CD8-positive, alpha-beta memory T cell (primary cell): ENCODE data around the gene SFT2D3. TPM values are rescaled to one million over a fixed set of nuclear protein-coding genes. Genes with fewer than 3 reads are reported as not detected.
"Not testable (repeated sequence)": the region's sequence is repeated elsewhere in the genome, so short reads cannot be mapped to it uniquely, and the experiment has no call there.

Source experiments
- CTCF ChIA-PET: fragments of 350-600 bp; sonication (Branson Sonifier 250); formaldehyde crosslinking; loops from one replicate; lab custom pipeline; 2021; ENCODE audit warnings: antibody characterized with exemption; lab: Charles Lee
- POLR2A ChIA-PET: fragments of 350-600 bp; sonication (Branson Sonifier 250); formaldehyde crosslinking; loops from one replicate; lab custom pipeline; 2021; ENCODE audit warnings: antibody characterized with exemption; lab: Charles Lee
- DNase-seq, 5 donors: peaks; one replicate each; pipeline versions ENCODE4 v3.0.0 to v3.0.0-alpha.2; 2020 to 2022; ENCODE audit warnings: mixed read lengths in 1 of 5
- H3K27ac ChIP-seq: one replicate; pipeline ENCODE4 v1.7.0; 2013; ENCODE audit warnings: low read depth, mild to moderate bottlenecking, low read length, moderate library complexity
- H3K27me3 ChIP-seq: 2 replicates; pipeline ENCODE4 v1.7.0; 2013; ENCODE audit warnings: low read length, mild to moderate bottlenecking; ENCODE audit not compliant: insufficient read depth, poor library complexity, severe bottlenecking
- H3K36me3 ChIP-seq: 2 replicates; pipeline ENCODE4 v1.7.0; 2013; ENCODE audit warnings: mild to moderate bottlenecking, low read length, moderate library complexity; ENCODE audit not compliant: insufficient read depth
- H3K4me1 ChIP-seq: 2 replicates; pipeline ENCODE4 v1.7.0; 2013; ENCODE audit warnings: mild to moderate bottlenecking, low read length, moderate library complexity; ENCODE audit not compliant: insufficient read depth
- H3K4me3 ChIP-seq: 2 replicates; pipeline ENCODE4 v1.7.0; 2013; ENCODE audit warnings: mild to moderate bottlenecking, low read length
- H3K9me3 ChIP-seq: 2 replicates; pipeline ENCODE4 v1.7.0; 2013; ENCODE audit warnings: mild to moderate bottlenecking, low read length
- H3K27ac Mint-ChIP-seq, 8 donors: one replicate each; pipeline ENCODE4 v1.8.0; 2020 to 2021; ENCODE audit warnings: mixed read lengths in 8 of 8, mild to moderate bottlenecking in 6 of 8, inconsistent platforms in 3 of 8, moderate library complexity in 3 of 8
- H3K27me3 Mint-ChIP-seq, 2 donors: one replicate each; pipeline ENCODE4 v1.8.0; 2020 to 2021; ENCODE audit warnings: mixed read lengths in 2 of 2, mild to moderate bottlenecking in 1 of 2, moderate library complexity in 1 of 2
- H3K36me3 Mint-ChIP-seq, 3 donors: one replicate each; pipeline ENCODE4 v1.8.0; 2020 to 2021; ENCODE audit warnings: mixed read lengths in 3 of 3, inconsistent platforms in 1 of 3, mild to moderate bottlenecking in 1 of 3
- H3K4me1 Mint-ChIP-seq, 3 donors: one replicate each; pipeline ENCODE4 v1.8.0; 2020 to 2021; ENCODE audit warnings: mixed read lengths in 3 of 3, inconsistent platforms in 1 of 3, mild to moderate bottlenecking in 1 of 3
- H3K4me3 Mint-ChIP-seq, 7 donors: one replicate each; pipeline ENCODE4 v1.8.0; 2020 to 2021; ENCODE audit warnings: mixed read lengths in 7 of 7, mild to moderate bottlenecking in 6 of 7, moderate library complexity in 4 of 7, inconsistent platforms in 2 of 7
- H3K9me3 Mint-ChIP-seq, 5 donors: one replicate each; pipeline ENCODE4 v1.8.0; 2020 to 2022; ENCODE audit warnings: mixed read lengths in 5 of 5, mild to moderate bottlenecking in 3 of 5, moderate library complexity in 2 of 5, inconsistent platforms in 1 of 5
- polyA plus RNA-seq: library from polyadenylated mRNA; unstranded; fragments of 300-500 nt; fragmentation: Illumina TruSeq; gene quantifications from one replicate; pipeline ENCODE4 v1.2.3, GENCODE V29; 2021
- total RNA-seq, 2 experiments: library from RNA; stranded (reverse); gene quantifications; one replicate each; pipeline ENCODE4 v1.2.3, GENCODE V29; 2021

SFT2D3 gene
- total and polyA plus RNA-seq, 3 experiments from 2014 or later: 0.31 to 5.5 (median 4.6) TPM

GRCh38 chr2:127740665-127741288 lies 39.5 kb downstream of the SFT2D3 start:
- Mint-ChIP-seq H3K27me3 (peaks cover 0 to 2% of the 10 kb centered on the region in 2 donors), H3K4me3 (no peak overlapping the region), H3K36me3 (peaks cover 4 to 64% (median 26%) of the 10 kb centered on the region in 3 donors), H3K27ac (peak overlapping the region in 3 of 8 donors; percentile 6 to 62 (median 10)), H3K4me1 (peaks cover 22 to 30% (median 26%) of the 10 kb centered on the region in 3 donors), H3K9me3 (no peaks in the 10 kb centered on the region)
- no peaks in the 10 kb centered on the region for H3K9me3 ChIP-seq
- H3K4me3 ChIP-seq: no peak overlapping the region
- H3K4me1 ChIP-seq: no peaks in the 10 kb centered on the region
- CTCF ChIA-PET: no interaction called here
- no peak overlapping the region for H3K27ac ChIP-seq
- POLR2A ChIA-PET: no interaction called here
- DNase-seq: no peak
- no peaks in the 10 kb centered on the region for H3K27me3 ChIP-seq
- no peaks in the 10 kb centered on the region for H3K36me3 ChIP-seq

GRCh38 chr2:127743477-127744026 lies 42.3 kb downstream of the SFT2D3 start:
- Mint-ChIP-seq H3K4me1 (peaks cover 15 to 16% (median 16%) of the 10 kb centered on the region in 3 donors), H3K4me3 (no peak overlapping the region), H3K9me3 (no peaks in the 10 kb centered on the region), H3K27me3 (no peaks in the 10 kb centered on the region), H3K27ac (peak overlapping the region in 3 of 8 donors; percentile 12 to 42 (median 13)), H3K36me3 (peaks cover 0 to 58% (median 25%) of the 10 kb centered on the region in 3 donors)
- Histone ChIP-seq H3K27ac (no peak overlapping the region), H3K36me3 (no peaks in the 10 kb centered on the region), H3K4me3 (no peak overlapping the region), H3K4me1 (no peaks in the 10 kb centered on the region), H3K27me3 (no peaks in the 10 kb centered on the region), H3K9me3 (no peaks in the 10 kb centered on the region)
- POLR2A ChIA-PET: no interaction called here
- no peak for DNase-seq
- CTCF ChIA-PET: no interaction called here

- no peaks in the 10 kb centered on the region for H3K36me3 ChIP-seq
Observed at GRCh38 chr2:127747621-127748020, 46.3 kb downstream of the SFT2D3 start.

GRCh38 chr2:127749537-127749936 lies 48.2 kb downstream of the SFT2D3 start:
- H3K27ac ChIP-seq, H3K4me1 ChIP-seq, H3K36me3 ChIP-seq, H3K27me3 ChIP-seq, H3K27me3 Mint-ChIP-seq, H3K4me3 Mint-ChIP-seq, H3K9me3 Mint-ChIP-seq, H3K4me3 ChIP-seq, DNase-seq, H3K9me3 ChIP-seq, POLR2A ChIA-PET, CTCF ChIA-PET, H3K4me1 Mint-ChIP-seq: not testable (repeated sequence)
- Mint-ChIP-seq H3K27ac (peak overlapping the region in 4 of 8 donors; percentile 11 to 29 (median 14)), H3K36me3 (peaks cover 0 to 51% (median 20%) of the 10 kb centered on the region in 3 donors)

More at GRCh38 chr2:127747621-127748020, 46.3 kb downstream of the SFT2D3 start:
- H3K9me3 Mint-ChIP-seq: no peaks in the 10 kb centered on the region
- Histone ChIP-seq H3K4me1 (no peaks in the 10 kb centered on the region), H3K9me3 (no peaks in the 10 kb centered on the region), H3K4me3 (no peak overlapping the region), H3K27ac (no peak overlapping the region), H3K27me3 (no peaks in the 10 kb centered on the region)
- no peak overlapping the region for H3K4me3 Mint-ChIP-seq
- ChIA-PET POLR2A (no interaction called here), CTCF (no interaction called here)
- no peaks in the 10 kb centered on the region for H3K27me3 Mint-ChIP-seq
- H3K36me3 Mint-ChIP-seq: peaks cover 0 to 54% (median 20%) of the 10 kb centered on the region in 3 donors
- peaks cover 10 to 14% (median 14%) of the 10 kb centered on the region in 3 donors for H3K4me1 Mint-ChIP-seq
- no peak for DNase-seq
- H3K27ac Mint-ChIP-seq: peak overlapping the region in 2 of 8 donors; percentile 5 to 33

GRCh38 chr2:127753374-127753773 lies 52.1 kb downstream of the SFT2D3 start:
- H3K27ac Mint-ChIP-seq: peak overlapping the region in 1 of 8 donors; percentile 7
- no peaks in the 10 kb centered on the region for H3K9me3 Mint-ChIP-seq
- POLR2A ChIA-PET: interaction anchor here (1.3 kb wide), 1 partner anchor 13 kb away, joined by 3 read pairs; no protein-coding TSS in a partner anchor

GRCh38 chr2:127754186-127754585 lies 52.9 kb downstream of the SFT2D3 start:
- peak overlapping the region in 1 of 8 donors; percentile 91 for H3K27ac Mint-ChIP-seq
- Histone ChIP-seq H3K27ac (no peak overlapping the region), H3K36me3 (no peaks in the 10 kb centered on the region), H3K9me3 (no peaks in the 10 kb centered on the region), H3K4me3 (no peak overlapping the region), H3K4me1 (no peaks in the 10 kb centered on the region), H3K27me3 (no peaks in the 10 kb centered on the region)
- H3K4me1 Mint-ChIP-seq: peaks cover 4 to 5% (median 5%) of the 10 kb centered on the region in 3 donors
- peaks cover 0 to 38% (median 3%) of the 10 kb centered on the region in 3 donors for H3K36me3 Mint-ChIP-seq
- no peaks in the 10 kb centered on the region for H3K27me3 Mint-ChIP-seq
- ChIA-PET CTCF (no interaction called here), POLR2A (interaction anchor here (1.3 kb wide), 1 partner anchor 14 kb away, joined by 3 read pairs; no protein-coding TSS in a partner anchor)
- H3K4me3 Mint-ChIP-seq: no peak overlapping the region
- no peaks in the 10 kb centered on the region for H3K9me3 Mint-ChIP-seq
- DNase-seq: no peak

More at GRCh38 chr2:127753374-127753773, 52.1 kb downstream of the SFT2D3 start:
- H3K4me3 ChIP-seq: no peak overlapping the region
- H3K4me3 Mint-ChIP-seq: no peak overlapping the region
- CTCF ChIA-PET: no interaction called here
- H3K36me3 ChIP-seq: no peaks in the 10 kb centered on the region
- no peaks in the 10 kb centered on the region for H3K9me3 ChIP-seq
- no peak for DNase-seq
- peaks cover 0 to 39% (median 3%) of the 10 kb centered on the region in 3 donors for H3K36me3 Mint-ChIP-seq
- no peaks in the 10 kb centered on the region for H3K27me3 ChIP-seq
- H3K4me1 ChIP-seq: no peaks in the 10 kb centered on the region
- H3K4me1 Mint-ChIP-seq: peaks cover 5% of the 10 kb centered on the region in 3 donors
- H3K27ac ChIP-seq: no peak overlapping the region
- no peaks in the 10 kb centered on the region for H3K27me3 Mint-ChIP-seq

Other genes starting within 250 kb of the SFT2D3 start
- gene IWS1, start 175.0 kb upstream of the SFT2D3 start, total RNA-seq: 10 to 100 TPM; 49.9 to 53.7 TPM
- 33.1 TPM for gene IWS1, start 175.0 kb upstream of the SFT2D3 start, polyA plus RNA-seq
- gene MYO7B, start 165.8 kb upstream of the SFT2D3 start, total RNA-seq: not detected
- not detected for gene MYO7B, start 165.8 kb upstream of the SFT2D3 start, polyA plus RNA-seq
- gene GPR17, start 55.3 kb upstream of the SFT2D3 start, total RNA-seq: not detected
- gene GPR17, start 55.3 kb upstream of the SFT2D3 start, polyA plus RNA-seq: not detected
- 1 to 10 TPM; 5.9 to 6.1 TPM for gene LIMS2, start 26.0 kb upstream of the SFT2D3 start, total RNA-seq
- 3.1 TPM for gene LIMS2, start 26.0 kb upstream of the SFT2D3 start, polyA plus RNA-seq
- 10 to 100 TPM; 84.8 to 88.1 TPM for gene WDR33, start 109.7 kb downstream of the SFT2D3 start, total RNA-seq
- gene WDR33, start 109.7 kb downstream of the SFT2D3 start, polyA plus RNA-seq: 51.6 TPM
- 10 to 100 TPM; 92.3 to 96.4 TPM for gene POLR2D, start 156.7 kb downstream of the SFT2D3 start, total RNA-seq
- gene POLR2D, start 156.7 kb downstream of the SFT2D3 start, polyA plus RNA-seq: 38.7 TPM
- gene AMMECR1L, start 184.5 kb downstream of the SFT2D3 start, total RNA-seq: 10 to 100 TPM; 23.4 to 24.0 TPM
- gene AMMECR1L, start 184.5 kb downstream of the SFT2D3 start, polyA plus RNA-seq: 8.7 TPM